Activated CD4-positive, alpha-beta T cell treated with anti-CD3 and anti-CD28 coated beads, Interleukin-2, Interleukin-6, amounts not matched to agents 100 ng/mL and 50 ng/mL, durations not matched to agents 16 hours and 8 hours (primary cell): ENCODE data around the gene FDXR.

Experiments used
- DNase-seq: peaks from one replicate; pipeline ENCODE4 v3.0.0-alpha.2; 2020

Gene FDXR

GRCh38 chr17:74856112-74856511 lies 16.7 kb downstream of the FDXR start:
- DNase-seq = no peak

- DNase-seq = no peak
Measured at GRCh38 chr17:74855323-74855722, 17.5 kb downstream of the FDXR start.

- no peak for DNase-seq
Measured at GRCh38 chr17:74854792-74855191, 18.0 kb downstream of the FDXR start.

- DNase-seq = no peak
Measured at GRCh38 chr17:74853669-74854068, 19.1 kb downstream of the FDXR start.

- DNase-seq = no peak
Measured at GRCh38 chr17:74853048-74853397, 19.8 kb downstream of the FDXR start.

- peak; percentile 73 for DNase-seq
Measured at GRCh38 chr17:74852237-74853047, 20.4 kb downstream of the FDXR start.

- no peak for DNase-seq
Measured at GRCh38 chr17:74851612-74852236, 21.1 kb downstream of the FDXR start.

- DNase-seq = no peak
Measured at GRCh38 chr17:74850914-74851313, 21.9 kb downstream of the FDXR start.

GRCh38 chr17:74850310-74850709 lies 22.5 kb downstream of the FDXR start:
- DNase-seq = no peak

GRCh38 chr17:74848656-74849399 lies 24.0 kb downstream of the FDXR start:
- no peak for DNase-seq

GRCh38 chr17:74846621-74847020 lies 26.2 kb downstream of the FDXR start:
- no peak for DNase-seq

- no peak for DNase-seq
Measured at GRCh38 chr17:74843352-74843627, 29.5 kb downstream of the FDXR start.

GRCh38 chr17:74842599-74843351 lies 30.0 kb downstream of the FDXR start:
- peak; percentile 29 for DNase-seq

- no peak for DNase-seq
Measured at GRCh38 chr17:74842146-74842598, 30.6 kb downstream of the FDXR start.

GRCh38 chr17:74840989-74841666 lies 31.7 kb downstream of the FDXR start:
- no peak for DNase-seq

GRCh38 chr17:74839990-74840852 lies 32.6 kb downstream of the FDXR start:
- DNase-seq = no peak

- no peak for DNase-seq
Measured at GRCh38 chr17:74838274-74838673, 34.5 kb downstream of the FDXR start.

- no peak for DNase-seq
Measured at GRCh38 chr17:74836691-74837467, 35.9 kb downstream of the FDXR start.

- DNase-seq = no peak
Measured at GRCh38 chr17:74836191-74836590, 36.6 kb downstream of the FDXR start.

- DNase-seq = no peak
Measured at GRCh38 chr17:74833501-74834377, 39.1 kb downstream of the FDXR start.
